ENCODE results near the gene C5orf15.

DNA sequence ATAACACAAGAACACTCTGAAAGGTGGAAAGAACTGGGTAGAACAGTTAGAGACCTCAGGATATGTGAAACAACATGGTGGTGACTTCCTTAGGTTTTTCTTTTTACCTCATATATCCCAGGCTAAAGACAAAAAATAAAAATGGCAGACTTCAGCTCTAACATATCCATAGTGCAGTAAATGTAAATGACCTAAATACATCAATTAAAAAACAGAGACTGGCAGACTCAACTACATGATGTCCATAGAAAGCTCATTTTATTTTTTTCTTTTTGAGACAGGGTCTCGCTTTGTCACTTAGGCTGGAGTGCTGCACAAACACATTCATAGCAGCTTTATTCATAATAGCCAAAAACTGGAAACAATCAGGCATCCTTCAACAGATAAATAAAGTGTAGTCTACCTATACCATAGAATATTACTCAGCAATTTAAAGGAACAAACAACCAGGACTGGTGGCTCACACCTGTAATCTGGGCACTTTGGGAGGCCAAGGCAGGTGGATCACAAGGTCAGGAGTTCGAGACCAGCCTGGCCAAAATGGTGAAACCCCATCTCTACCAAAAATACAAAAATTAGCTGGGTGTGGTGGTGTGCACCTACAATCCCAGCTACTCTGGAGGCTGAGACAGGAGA is 4.8 kb downstream of the C5orf15 start:
- TF ChIP-seq, protein P1, sequence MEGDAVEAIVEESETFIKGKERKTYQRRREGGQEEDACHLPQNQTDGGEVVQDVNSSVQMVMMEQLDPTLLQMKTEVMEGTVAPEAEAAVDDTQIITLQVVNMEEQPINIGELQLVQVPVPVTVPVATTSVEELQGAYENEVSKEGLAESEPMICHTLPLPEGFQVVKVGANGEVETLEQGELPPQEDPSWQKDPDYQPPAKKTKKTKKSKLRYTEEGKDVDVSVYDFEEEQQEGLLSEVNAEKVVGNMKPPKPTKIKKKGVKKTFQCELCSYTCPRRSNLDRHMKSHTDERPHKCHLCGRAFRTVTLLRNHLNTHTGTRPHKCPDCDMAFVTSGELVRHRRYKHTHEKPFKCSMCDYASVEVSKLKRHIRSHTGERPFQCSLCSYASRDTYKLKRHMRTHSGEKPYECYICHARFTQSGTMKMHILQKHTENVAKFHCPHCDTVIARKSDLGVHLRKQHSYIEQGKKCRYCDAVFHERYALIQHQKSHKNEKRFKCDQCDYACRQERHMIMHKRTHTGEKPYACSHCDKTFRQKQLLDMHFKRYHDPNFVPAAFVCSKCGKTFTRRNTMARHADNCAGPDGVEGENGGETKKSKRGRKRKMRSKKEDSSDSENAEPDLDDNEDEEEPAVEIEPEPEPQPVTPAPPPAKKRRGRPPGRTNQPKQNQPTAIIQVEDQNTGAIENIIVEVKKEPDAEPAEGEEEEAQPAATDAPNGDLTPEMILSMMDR (IDR thresholded peaks at IDR 0.05; ENCODE audit: insufficient read depth, low read length), result no peak
- TF ChIP-seq, protein P2, sequence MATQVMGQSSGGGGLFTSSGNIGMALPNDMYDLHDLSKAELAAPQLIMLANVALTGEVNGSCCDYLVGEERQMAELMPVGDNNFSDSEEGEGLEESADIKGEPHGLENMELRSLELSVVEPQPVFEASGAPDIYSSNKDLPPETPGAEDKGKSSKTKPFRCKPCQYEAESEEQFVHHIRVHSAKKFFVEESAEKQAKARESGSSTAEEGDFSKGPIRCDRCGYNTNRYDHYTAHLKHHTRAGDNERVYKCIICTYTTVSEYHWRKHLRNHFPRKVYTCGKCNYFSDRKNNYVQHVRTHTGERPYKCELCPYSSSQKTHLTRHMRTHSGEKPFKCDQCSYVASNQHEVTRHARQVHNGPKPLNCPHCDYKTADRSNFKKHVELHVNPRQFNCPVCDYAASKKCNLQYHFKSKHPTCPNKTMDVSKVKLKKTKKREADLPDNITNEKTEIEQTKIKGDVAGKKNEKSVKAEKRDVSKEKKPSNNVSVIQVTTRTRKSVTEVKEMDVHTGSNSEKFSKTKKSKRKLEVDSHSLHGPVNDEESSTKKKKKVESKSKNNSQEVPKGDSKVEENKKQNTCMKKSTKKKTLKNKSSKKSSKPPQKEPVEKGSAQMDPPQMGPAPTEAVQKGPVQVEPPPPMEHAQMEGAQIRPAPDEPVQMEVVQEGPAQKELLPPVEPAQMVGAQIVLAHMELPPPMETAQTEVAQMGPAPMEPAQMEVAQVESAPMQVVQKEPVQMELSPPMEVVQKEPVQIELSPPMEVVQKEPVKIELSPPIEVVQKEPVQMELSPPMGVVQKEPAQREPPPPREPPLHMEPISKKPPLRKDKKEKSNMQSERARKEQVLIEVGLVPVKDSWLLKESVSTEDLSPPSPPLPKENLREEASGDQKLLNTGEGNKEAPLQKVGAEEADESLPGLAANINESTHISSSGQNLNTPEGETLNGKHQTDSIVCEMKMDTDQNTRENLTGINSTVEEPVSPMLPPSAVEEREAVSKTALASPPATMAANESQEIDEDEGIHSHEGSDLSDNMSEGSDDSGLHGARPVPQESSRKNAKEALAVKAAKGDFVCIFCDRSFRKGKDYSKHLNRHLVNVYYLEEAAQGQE (IDR thresholded peaks at IDR 0.05; ENCODE audit: insufficient replicate concordance, low read depth), result no peak
- TF ChIP-seq GABPA (IDR thresholded peaks at IDR 0.05; ENCODE audit: low read depth) (no peak), POLR2AphosphoS5 (IDR thresholded peaks at IDR 0.05; ENCODE audit: low read depth) (no peak), SPI1 (IDR thresholded peaks at IDR 0.05; ENCODE audit: borderline replicate concordance, low read depth) (no peak)

Data from HL-60 (cell line).